SU-DHL-6 (cell line): ENCODE data around the gene RAD51D.

Experiments
- H2AFZ ChIP-seq: fragments of 200-600 bp; sonication (generic); 2 replicates; pipeline ENCODE4 v1.6.1; 2014; ENCODE audit warnings: low read depth, mild to moderate bottlenecking, moderate library complexity, mixed read lengths, antibody characterized with exemption, low read length; ENCODE audit not compliant: severe bottlenecking
- H3F3A ChIP-seq: fragments of 200-600 bp; shearing (Covaris generic); 2 replicates; pipeline ENCODE4 v1.6.0; 2016; ENCODE audit warnings: antibody characterized with exemption, mild to moderate bottlenecking; ENCODE audit not compliant: insufficient read depth
- H3K27ac ChIP-seq: fragments of 200-600 bp; sonication (generic); 2 replicates; pipeline ENCODE4 v1.5.1; 2016; ENCODE audit warnings: low read depth, mild to moderate bottlenecking, low read length, moderate library complexity, mixed read lengths
- H3K27me3 ChIP-seq: fragments of 200-600 bp; sonication (generic), shearing (Covaris generic); 2 replicates; pipeline ENCODE4 v1.6.0; 2014; ENCODE audit warnings: mild to moderate bottlenecking, low read length
- H3K36me3 ChIP-seq: fragments of 200-600 bp; sonication (generic); 2 replicates; pipeline ENCODE4 v1.6.1; 2014; ENCODE audit warnings: mild to moderate bottlenecking, low read length, mixed read lengths
- H3K4me2 ChIP-seq: fragments of 300-600, 200-600 bp; shearing (Covaris generic), sonication (generic); 2 replicates; pipeline ENCODE4 v1.6.0; 2014; ENCODE audit warnings: low read length, low read depth, mild to moderate bottlenecking; ENCODE audit not compliant: poor library complexity, severe bottlenecking
- H3K4me3 ChIP-seq: fragments of 200-600 bp; sonication (generic); 2 replicates; pipeline ENCODE4 v1.5.1; 2014; ENCODE audit warnings: antibody characterized with exemption, low read length, mild to moderate bottlenecking, mixed read lengths; ENCODE audit not compliant: insufficient read depth, poor library complexity, severe bottlenecking
- H3K79me2 ChIP-seq: fragments of 200-600 bp; sonication (generic); 2 replicates; pipeline ENCODE4 v1.6.1; 2014; ENCODE audit warnings: mild to moderate bottlenecking, low read length, moderate library complexity; ENCODE audit not compliant: insufficient read depth
- H3K9ac ChIP-seq: fragments of 200-600 bp; sonication (generic); 2 replicates; pipeline ENCODE4 v1.7.0; 2014; ENCODE audit warnings: mild to moderate bottlenecking, low read length
- H3K9me2 ChIP-seq: fragments of 200-600 bp; sonication (generic); replicated peaks from 2 replicates; pipeline ENCODE4 v1.6.1; 2014; ENCODE audit warnings: low read length; ENCODE audit not compliant: insufficient read depth
- H3K9me3 ChIP-seq: fragments of 200-600 bp; sonication (generic); 2 replicates; pipeline ENCODE4 v1.6.1; 2014; ENCODE audit warnings: low read length, mixed read lengths; ENCODE audit not compliant: insufficient read depth
- H4K20me1 ChIP-seq: fragments of 200-600 bp; sonication (generic); 2 replicates; pipeline ENCODE4 v1.6.1; 2014; ENCODE audit warnings: low read depth, mild to moderate bottlenecking, antibody characterized with exemption, low read length, moderate library complexity, mixed read lengths
- CTCF ChIP-seq: fragments of 200-600 bp; sonication (generic); IDR thresholded peaks from one replicate; pipeline ENCODE4 v1.5.1; 2017; ENCODE audit warnings: antibody characterized with exemption, mild to moderate bottlenecking, low read length, moderate library complexity; ENCODE audit not compliant: insufficient read depth, poor library complexity, severe bottlenecking
- EZH2phosphoT487 ChIP-seq: fragments of 200-600 bp; sonication (generic), shearing (Covaris generic); conservative IDR thresholded peaks from 2 replicates; pipeline ENCODE4 v1.6.1; 2018; ENCODE audit warnings: mild to moderate bottlenecking, antibody characterized with exemption, low read length, moderate library complexity, mixed read lengths

Gene RAD51D

GRCh38 chr17:35159940-35160339 is 40.3 kb upstream of the RAD51D start:
- H3K4me3 ChIP-seq = no peak overlapping the region
- H3K36me3 ChIP-seq = no peaks in the 10 kb centered on the region
- no peaks in the 10 kb centered on the region for H4K20me1 ChIP-seq
- no peaks in the 10 kb centered on the region for H3K27me3 ChIP-seq
- no peaks in the 10 kb centered on the region for H3K9me2 ChIP-seq
- no peak overlapping the region for H3K4me2 ChIP-seq
- H3K27ac ChIP-seq = no peak overlapping the region
- H3K9me3 ChIP-seq = no peaks in the 10 kb centered on the region
- no peaks in the 10 kb centered on the region for H3F3A ChIP-seq
- H3K79me2 ChIP-seq = no peaks in the 10 kb centered on the region
- TF ChIP-seq CTCF (no peak), EZH2phosphoT487 (no peak)
- no peak overlapping the region for H2AFZ ChIP-seq
- no peak overlapping the region for H3K9ac ChIP-seq

GRCh38 chr17:35155246-35155645 is 35.6 kb upstream of the RAD51D start:
- H3K9me2 ChIP-seq = no peaks in the 10 kb centered on the region
- H3K79me2 ChIP-seq = no peaks in the 10 kb centered on the region
- H3K4me2 ChIP-seq = no peak overlapping the region
- no peaks in the 10 kb centered on the region for H4K20me1 ChIP-seq
- H3K27ac ChIP-seq = no peak overlapping the region
- H3K9ac ChIP-seq = no peak overlapping the region
- no peak overlapping the region for H3K4me3 ChIP-seq
- H3K27me3 ChIP-seq = 0 out of 2 replicates have a peak, but pooled peaks cover 2% of the 10 kb centered on the region
- no peaks in the 10 kb centered on the region for H3F3A ChIP-seq
- H3K36me3 ChIP-seq = no peaks in the 10 kb centered on the region
- H3K9me3 ChIP-seq = no peaks in the 10 kb centered on the region
- TF ChIP-seq EZH2phosphoT487 (no peak), CTCF (no peak)
- no peak overlapping the region for H2AFZ ChIP-seq

GRCh38 chr17:35154196-35155165 is 34.8 kb upstream of the RAD51D start:
- no peaks in the 10 kb centered on the region for H3F3A ChIP-seq
- no peaks in the 10 kb centered on the region for H3K79me2 ChIP-seq
- no peak for TF ChIP-seq CTCF
- TF ChIP-seq EZH2phosphoT487 = no peak
- H3K27me3 ChIP-seq = 0 out of 2 replicates have a peak, but pooled peaks cover 2% of the 10 kb centered on the region
- no peak overlapping the region for H2AFZ ChIP-seq
- no peak overlapping the region for H3K4me2 ChIP-seq
- no peak overlapping the region for H3K9ac ChIP-seq
- no peaks in the 10 kb centered on the region for H3K36me3 ChIP-seq
- no peaks in the 10 kb centered on the region for H4K20me1 ChIP-seq
- no peaks in the 10 kb centered on the region for H3K9me3 ChIP-seq
- no peak overlapping the region for H3K4me3 ChIP-seq
- H3K9me2 ChIP-seq = no peaks in the 10 kb centered on the region
- no peak overlapping the region for H3K27ac ChIP-seq
